Astrocyte (in vitro differentiated cells and primary cell): ENCODE measurements around the gene EDIL3. TPM values are rescaled to one million over a fixed set of nuclear protein-coding genes. Genes with fewer than 3 reads are reported as not detected.
A peak's percentile ranks its signal among the peaks of the same experiment; 100 is the strongest.

Experiments
- DNase-seq: peaks from one replicate; pipeline ENCODE4 v3.0.0-alpha.2; 2010; ENCODE audit warnings: low read depth
- FAIRE-seq: peaks from 2 replicates; lab custom pipeline; 2011; peaks lifted over from hg19 to GRCh38; lab: Jason Lieb, UNC
- H2AFZ ChIP-seq: 2 replicates; pipeline ENCODE4 v1.6.0; 2012; ENCODE audit warnings: low read depth, low read length, inconsistent platforms
- H3K27ac ChIP-seq: 2 replicates; pipeline ENCODE4 v1.5.1; 2011; ENCODE audit warnings: low read depth, low read length, inconsistent platforms
- H3K27me3 ChIP-seq: 2 replicates; pipeline ENCODE4 v1.6.0; 2011; ENCODE audit warnings: low read length, inconsistent platforms; ENCODE audit not compliant: insufficient read depth
- H3K36me3 ChIP-seq: 2 replicates; pipeline ENCODE4 v1.5.1; 2011; ENCODE audit warnings: low read length, inconsistent platforms; ENCODE audit not compliant: insufficient read depth
- H3K4me1 ChIP-seq: 2 replicates; pipeline ENCODE4 v1.5.1; 2011; ENCODE audit warnings: low read length, inconsistent platforms; ENCODE audit not compliant: insufficient read depth
- H3K4me2 ChIP-seq: 2 replicates; pipeline ENCODE4 v1.6.0; 2012; ENCODE audit warnings: low read length, inconsistent platforms
- H3K4me3 ChIP-seq: 2 replicates; pipeline ENCODE4 v1.5.1; 2011; ENCODE audit warnings: low read depth, mild to moderate bottlenecking, low read length, inconsistent platforms; ENCODE audit not compliant: insufficient read depth
- H3K79me2 ChIP-seq: 2 replicates; pipeline ENCODE4 v1.6.0; 2012; ENCODE audit warnings: mild to moderate bottlenecking, low read length, inconsistent platforms; ENCODE audit not compliant: insufficient read depth
- H3K9ac ChIP-seq: 2 replicates; pipeline ENCODE4 v1.6.0; 2012; ENCODE audit warnings: mild to moderate bottlenecking, low read length, inconsistent platforms
- H3K9me3 ChIP-seq: 2 replicates; pipeline ENCODE4 v1.5.1; 2012; ENCODE audit warnings: low read depth, mild to moderate bottlenecking, low read length, inconsistent platforms; ENCODE audit not compliant: insufficient read depth
- H4K20me1 ChIP-seq: 2 replicates; pipeline ENCODE4 v1.6.0; 2012; ENCODE audit warnings: low read length, inconsistent platforms; ENCODE audit not compliant: insufficient read depth
- H3K27ac Mint-ChIP-seq: one replicate; pipeline ENCODE4 v1.8.0; 2021; ENCODE audit warnings: mild to moderate bottlenecking, mixed read lengths; ENCODE audit not compliant: unreplicated experiment
- H3K27me3 Mint-ChIP-seq: one replicate; pipeline ENCODE4 v1.8.0; 2021; ENCODE audit warnings: low read depth, mixed read lengths; ENCODE audit not compliant: unreplicated experiment
- H3K36me3 Mint-ChIP-seq: one replicate; pipeline ENCODE4 v1.8.0; 2021; ENCODE audit warnings: low read depth, mixed read lengths; ENCODE audit not compliant: unreplicated experiment
- H3K4me1 Mint-ChIP-seq: one replicate; pipeline ENCODE4 v1.8.0; 2021; ENCODE audit warnings: low read depth, mixed read lengths; ENCODE audit not compliant: unreplicated experiment
- H3K4me3 Mint-ChIP-seq: one replicate; pipeline ENCODE4 v1.8.0; 2021; ENCODE audit warnings: mild to moderate bottlenecking, moderate library complexity, mixed read lengths; ENCODE audit not compliant: unreplicated experiment
- H3K9me3 Mint-ChIP-seq: one replicate; pipeline ENCODE4 v1.8.0; 2021; ENCODE audit warnings: mild to moderate bottlenecking, mixed read lengths; ENCODE audit not compliant: unreplicated experiment
- EZH2 ChIP-seq: IDR thresholded peaks from 2 replicates; pipeline ENCODE4 v1.6.1; 2012; ENCODE audit warnings: mild to moderate bottlenecking, low read length, inconsistent platforms; ENCODE audit not compliant: insufficient read depth
- total RNA-seq: library from RNA; stranded (reverse); gene quantifications from 2 replicates; pipeline ENCODE4 v1.2.1, GENCODE V29; 2021
- TF ChIP-seq, protein P1 (sequence below): IDR thresholded peaks from 2 replicates; pipeline ENCODE4 v1.5.1; 2011; ENCODE audit warnings: low read depth, mild to moderate bottlenecking, inconsistent platforms, low read length, moderate library complexity; ENCODE audit not compliant: insufficient read depth

The EDIL3 gene
- total RNA-seq, 1 donor from 2014 or later: 226 TPM

DNA sequence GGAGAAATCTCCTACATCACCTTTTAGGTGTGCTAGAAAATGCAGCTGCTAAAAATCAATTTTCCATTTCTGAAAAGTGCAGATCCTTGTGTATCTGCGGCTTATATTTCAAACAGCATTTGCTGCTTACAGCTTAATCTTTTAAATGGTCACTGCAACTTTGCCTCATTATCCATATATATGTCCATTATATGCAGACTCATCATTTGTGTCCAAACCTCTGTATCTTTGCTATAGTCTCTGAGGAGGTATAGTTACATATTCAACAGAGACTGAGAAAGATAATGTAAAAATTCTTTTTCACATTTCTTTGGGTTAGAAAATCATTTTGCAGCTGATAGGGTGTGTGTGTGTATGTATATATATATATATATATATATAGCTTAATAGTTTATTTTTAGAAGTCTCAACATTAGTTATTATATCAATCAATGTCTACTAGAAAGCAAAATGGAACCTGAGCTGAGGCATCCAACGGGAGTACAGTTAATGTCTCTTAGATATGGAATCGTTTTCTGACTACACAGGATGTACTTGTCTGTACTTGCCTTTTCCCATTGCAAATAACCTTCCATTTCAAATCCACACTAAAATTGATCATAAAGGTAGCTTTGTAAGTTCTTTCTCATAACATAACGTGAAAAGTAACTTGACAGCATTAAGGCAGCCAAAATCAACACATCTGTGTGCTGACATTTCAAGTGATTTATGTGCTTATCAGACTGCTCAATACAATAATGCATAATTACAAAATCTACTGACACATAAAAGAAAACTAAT lies 397.0 kb downstream of the EDIL3 start:
- no peaks in the 10 kb centered on the region for H3K27me3 ChIP-seq

DNA sequence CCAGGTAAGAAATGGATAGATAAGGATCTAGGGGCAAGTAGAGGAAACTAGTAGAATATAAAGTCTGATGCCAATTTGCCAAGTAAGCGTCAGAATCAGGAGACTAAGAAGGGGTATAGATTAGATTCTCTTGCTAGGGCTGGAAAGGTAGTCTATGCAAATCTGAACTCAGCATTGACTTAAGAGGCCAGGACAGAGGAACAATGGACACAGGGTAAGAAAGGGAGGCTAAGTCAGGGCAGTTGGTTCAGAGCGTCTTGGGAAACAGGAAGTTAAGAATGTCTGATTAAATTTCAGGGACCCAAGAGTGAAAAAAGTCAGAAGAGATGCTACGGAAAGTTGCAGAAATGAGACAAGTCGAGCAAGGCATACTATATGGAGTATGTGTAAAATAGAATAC lies 400.8 kb downstream of the EDIL3 start:
- Histone ChIP-seq H4K20me1 (no peaks in the 10 kb centered on the region), H3K27me3 (no peaks in the 10 kb centered on the region), H3K79me2 (no peaks in the 10 kb centered on the region), H3K9me3 (no peaks in the 10 kb centered on the region), H3K4me1 (no peaks in the 10 kb centered on the region), H3K36me3 (no peaks in the 10 kb centered on the region), H2AFZ (no peak overlapping the region), H3K4me2 (no peak overlapping the region), H3K4me3 (no peak overlapping the region), H3K27ac (no peak overlapping the region), H3K9ac (no peak overlapping the region)
- Mint-ChIP-seq H3K27me3 (no peaks in the 10 kb centered on the region), H3K4me1 (no peaks in the 10 kb centered on the region), H3K36me3 (peaks cover 3% of the 10 kb centered on the region), H3K27ac (no peak overlapping the region), H3K9me3 (no peaks in the 10 kb centered on the region), H3K4me3 (no peak overlapping the region)
- DNase-seq (no peak), FAIRE-seq (no peak)
- no peak for TF ChIP-seq EZH2

More for the DNA sequence above, 397.0 kb downstream of the EDIL3 start:
- H3K27me3 Mint-ChIP-seq: no peaks in the 10 kb centered on the region
- H3K27ac Mint-ChIP-seq: no peak overlapping the region
- Histone ChIP-seq H3K4me2 (no peak overlapping the region), H2AFZ (no peak overlapping the region), H3K27ac (no peak overlapping the region), H3K4me1 (peaks cover 5% of the 10 kb centered on the region), H3K79me2 (no peaks in the 10 kb centered on the region), H3K36me3 (no peaks in the 10 kb centered on the region), H3K9me3 (no peaks in the 10 kb centered on the region), H3K9ac (no peak overlapping the region), H4K20me1 (no peaks in the 10 kb centered on the region), H3K4me3 (no peak overlapping the region)
- no peak for DNase-seq
- peaks cover 13% of the 10 kb centered on the region for H3K4me1 Mint-ChIP-seq
- H3K9me3 Mint-ChIP-seq: no peaks in the 10 kb centered on the region
- FAIRE-seq: no peak
- H3K4me3 Mint-ChIP-seq: no peak overlapping the region
- peaks cover 5% of the 10 kb centered on the region for H3K36me3 Mint-ChIP-seq
- TF ChIP-seq EZH2: no peak
- TF ChIP-seq, protein P1, sequence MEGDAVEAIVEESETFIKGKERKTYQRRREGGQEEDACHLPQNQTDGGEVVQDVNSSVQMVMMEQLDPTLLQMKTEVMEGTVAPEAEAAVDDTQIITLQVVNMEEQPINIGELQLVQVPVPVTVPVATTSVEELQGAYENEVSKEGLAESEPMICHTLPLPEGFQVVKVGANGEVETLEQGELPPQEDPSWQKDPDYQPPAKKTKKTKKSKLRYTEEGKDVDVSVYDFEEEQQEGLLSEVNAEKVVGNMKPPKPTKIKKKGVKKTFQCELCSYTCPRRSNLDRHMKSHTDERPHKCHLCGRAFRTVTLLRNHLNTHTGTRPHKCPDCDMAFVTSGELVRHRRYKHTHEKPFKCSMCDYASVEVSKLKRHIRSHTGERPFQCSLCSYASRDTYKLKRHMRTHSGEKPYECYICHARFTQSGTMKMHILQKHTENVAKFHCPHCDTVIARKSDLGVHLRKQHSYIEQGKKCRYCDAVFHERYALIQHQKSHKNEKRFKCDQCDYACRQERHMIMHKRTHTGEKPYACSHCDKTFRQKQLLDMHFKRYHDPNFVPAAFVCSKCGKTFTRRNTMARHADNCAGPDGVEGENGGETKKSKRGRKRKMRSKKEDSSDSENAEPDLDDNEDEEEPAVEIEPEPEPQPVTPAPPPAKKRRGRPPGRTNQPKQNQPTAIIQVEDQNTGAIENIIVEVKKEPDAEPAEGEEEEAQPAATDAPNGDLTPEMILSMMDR: no peak

DNA sequence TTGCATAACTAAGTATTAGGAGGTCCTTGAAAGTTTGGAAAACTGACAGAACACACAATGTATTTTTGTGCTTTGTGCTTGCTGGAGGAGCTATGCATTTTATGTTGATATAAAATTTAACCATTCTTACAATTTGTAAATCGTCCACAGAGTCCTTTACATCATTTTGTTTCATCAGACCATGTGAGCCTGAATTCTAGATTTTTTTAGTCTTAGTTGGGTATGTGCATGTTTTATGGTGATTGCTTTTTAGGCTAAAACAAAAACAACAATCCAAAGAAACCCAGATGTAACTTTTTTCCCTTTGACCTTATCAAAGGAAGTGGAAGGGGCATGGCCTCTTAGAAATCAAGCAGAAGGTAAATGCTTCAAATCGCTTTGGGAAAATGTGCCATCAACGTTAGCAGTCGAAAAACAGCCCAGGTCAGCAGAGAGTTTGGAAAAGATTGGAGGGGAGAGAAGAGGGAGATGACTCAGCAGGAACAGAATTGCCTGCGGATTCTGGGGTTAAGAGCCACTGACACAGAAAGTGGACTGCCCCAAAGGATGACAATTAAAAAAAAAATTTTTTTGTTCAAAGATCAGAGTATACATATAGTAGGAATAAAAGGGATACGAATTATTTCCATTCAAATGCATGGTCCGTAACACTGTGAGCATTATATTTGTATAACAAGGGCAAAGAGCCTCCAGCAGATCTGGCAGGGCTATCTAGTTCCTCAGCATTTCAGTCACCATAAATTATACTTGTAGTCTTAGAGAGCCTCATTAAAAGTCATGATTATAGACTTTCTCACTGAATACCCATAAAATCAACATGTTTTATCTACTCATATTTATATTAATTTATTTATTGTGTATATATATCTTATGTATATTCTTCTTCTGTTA lies 410.5 kb downstream of the EDIL3 start:
- H3K27me3 Mint-ChIP-seq: no peaks in the 10 kb centered on the region
- FAIRE-seq (no peak), DNase-seq (peak; percentile 54)
- H3K9ac ChIP-seq: no peak overlapping the region
- H4K20me1 ChIP-seq: peaks cover 4% of the 10 kb centered on the region
- no peak overlapping the region for H3K4me3 ChIP-seq
- H3K36me3 ChIP-seq: no peaks in the 10 kb centered on the region
- H3K4me3 Mint-ChIP-seq: no peak overlapping the region
- H3K9me3 ChIP-seq: no peaks in the 10 kb centered on the region
- H2AFZ ChIP-seq: no peak overlapping the region
- H3K4me2 ChIP-seq: peak overlapping the region; percentile 6
- H3K27me3 ChIP-seq: no peaks in the 10 kb centered on the region
- H3K9me3 Mint-ChIP-seq: no peaks in the 10 kb centered on the region
- H3K27ac Mint-ChIP-seq: peak overlapping the region; percentile 79
- H3K36me3 Mint-ChIP-seq: no peaks in the 10 kb centered on the region
- no peak for TF ChIP-seq EZH2
- TF ChIP-seq, protein P1: no peak
- H3K4me1 Mint-ChIP-seq: peaks cover 14% of the 10 kb centered on the region
- no peaks in the 10 kb centered on the region for H3K79me2 ChIP-seq
- peaks cover 6% of the 10 kb centered on the region for H3K4me1 ChIP-seq
- no peak overlapping the region for H3K27ac ChIP-seq
